AG08396 (cell line): ENCODE measurements around the gene STK16.
"Not testable (repeated sequence)": the region's sequence is repeated elsewhere in the genome, so short reads cannot be mapped to it uniquely, and the experiment has no call there.

Source experiments
- DNase-seq: peaks from one replicate; pipeline ENCODE4 v3.0.0; 2012; ENCODE audit warnings: low spot score, mixed read lengths

The STK16 gene

GRCh38 chr2:219245899-219246230 lies 586 bp downstream of the STK16 start:
- no peak for DNase-seq

- DNase-seq = no peak
Observed at GRCh38 chr2:219246559-219246958, 1.3 kb downstream of the STK16 start.

- no peak for DNase-seq
Observed at GRCh38 chr2:219247678-219248642, 2.7 kb downstream of the STK16 start.

GRCh38 chr2:219248845-219249202 lies 3.5 kb downstream of the STK16 start:
- DNase-seq = no peak

GRCh38 chr2:219249203-219249980 lies 4.1 kb downstream of the STK16 start:
- DNase-seq = peak; percentile 73

- DNase-seq = no peak
Observed at GRCh38 chr2:219250049-219250781, 4.9 kb downstream of the STK16 start.

- no peak for DNase-seq
Observed at GRCh38 chr2:219251656-219252055, 6.4 kb downstream of the STK16 start.

GRCh38 chr2:219252084-219252483 lies 6.8 kb downstream of the STK16 start:
- no peak for DNase-seq

- DNase-seq = no peak
Observed at GRCh38 chr2:219252570-219252899, 7.3 kb downstream of the STK16 start.

GRCh38 chr2:219252900-219253752 lies 7.8 kb downstream of the STK16 start, which contains the start of gene TUBA4B:
TSS of gene TUBA4B (plus strand) at chr2:219253243. CDS start at chr2:219253408, 165 bp downstream.
- DNase-seq = peak; percentile 42

GRCh38 chr2:219253753-219254589 lies 8.7 kb downstream of the STK16 start, which contains the start of gene TUBA4A:
TSS of gene TUBA4A (minus strand) at chr2:219253918. CDS start at chr2:219253858, 60 bp downstream.
- DNase-seq = peak; percentile 93

GRCh38 chr2:219254590-219255201 lies 9.4 kb downstream of the STK16 start:
- DNase-seq = no peak

GRCh38 chr2:219258942-219259341 lies 13.7 kb downstream of the STK16 start:
- DNase-seq = not testable (repeated sequence)

- no peak for DNase-seq
Observed at GRCh38 chr2:219261024-219261855, 16.0 kb downstream of the STK16 start.

GRCh38 chr2:219266232-219266631 lies 21.0 kb downstream of the STK16 start:
- no peak for DNase-seq

GRCh38 chr2:219266886-219267285 lies 21.6 kb downstream of the STK16 start:
- no peak for DNase-seq

GRCh38 chr2:219268294-219268693 lies 23.0 kb downstream of the STK16 start:
- no peak for DNase-seq

GRCh38 chr2:219269362-219270054 lies 24.2 kb downstream of the STK16 start:
- no peak for DNase-seq

- no peak for DNase-seq
Observed at GRCh38 chr2:219270055-219270372, 24.7 kb downstream of the STK16 start.
